Smooth muscle cell (in vitro differentiated cells): Measurements from ENCODE around the gene MBOAT7. TPM values are rescaled to one million over a fixed set of nuclear protein-coding genes. Genes with fewer than 3 reads are reported as not detected.

Experiments used
- DNase-seq: peaks from one replicate; lab custom pipeline; 2025; ENCODE audit not compliant: unreplicated experiment; lab: John Stamatoyannopoulos, UW
- H2AFZ ChIP-seq: fragments of 200-600 bp; sonication (generic); 2 replicates; pipeline ENCODE4 v1.6.0; 2016; ENCODE audit warnings: antibody characterized with exemption, low read depth, mild to moderate bottlenecking
- H3F3A ChIP-seq: fragments of 200-600 bp; sonication (generic); 2 replicates; pipeline ENCODE4 v1.6.0; 2017; ENCODE audit warnings: antibody characterized with exemption, low read depth
- H3K27ac ChIP-seq: fragments of 200-600 bp; sonication (generic); 2 replicates; pipeline ENCODE4 v1.5.1; 2016; ENCODE audit warnings: low read depth, mild to moderate bottlenecking
- H3K27me3 ChIP-seq: fragments of 200-600 bp; sonication (generic); 2 replicates; pipeline ENCODE4 v1.6.1; 2016; ENCODE audit warnings: low read depth, mild to moderate bottlenecking
- H3K36me3 ChIP-seq: fragments of 200-600 bp; sonication (generic); 2 replicates; pipeline ENCODE4 v1.5.1; 2016; ENCODE audit warnings: low read depth
- H3K4me1 ChIP-seq: fragments of 200-600 bp; sonication (generic); 2 replicates; pipeline ENCODE4 v1.5.1; 2016; ENCODE audit warnings: low read depth
- H3K4me2 ChIP-seq: fragments of 200-600 bp; sonication (generic); 2 replicates; pipeline ENCODE4 v1.6.0; 2016; ENCODE audit warnings: mild to moderate bottlenecking
- H3K4me3 ChIP-seq: fragments of 200-600 bp; sonication (generic); 2 replicates; pipeline ENCODE4 v1.5.1; 2016; ENCODE audit warnings: mild to moderate bottlenecking
- H3K79me2 ChIP-seq: fragments of 200-600 bp; sonication (generic); 2 replicates; pipeline ENCODE4 v1.6.0; 2016; ENCODE audit warnings: low read depth, mild to moderate bottlenecking
- H3K9ac ChIP-seq: fragments of 200-600 bp; sonication (generic); 2 replicates; pipeline ENCODE4 v1.6.0; 2016; ENCODE audit warnings: low read depth
- H3K9me3 ChIP-seq: fragments of 200-600 bp; sonication (generic); replicated peaks from 2 replicates; pipeline ENCODE4 v1.5.1; 2016; ENCODE audit warnings: low read depth
- H4K20me1 ChIP-seq: fragments of 200-600 bp; sonication (generic); 2 replicates; pipeline ENCODE4 v1.6.0; 2016; ENCODE audit warnings: low read depth
- CTCF ChIP-seq: fragments of 200-600 bp; sonication (generic); IDR thresholded peaks from 2 replicates; pipeline ENCODE4 v1.5.1; 2017; ENCODE audit warnings: borderline replicate concordance, mild to moderate bottlenecking, antibody characterized with exemption; ENCODE audit not compliant: insufficient read depth, poor library complexity, severe bottlenecking
- WGBS: methylation state at CpG from one replicate; pipeline ENCODE4 v1.1.7; 2016; ENCODE audit warnings: low lambda C conversion rate; 5-methylcytosine and 5-hydroxymethylcytosine counted together
- polyA plus RNA-seq: library from polyadenylated mRNA; unstranded; fragments of >200 nt; fragmentation: Nextera tagmentation; extraction: Ambion mirVana; gene quantifications from 2 replicates; pipeline ENCODE4 v1.2.1, GENCODE V29; 2016
- total RNA-seq: library from RNA; depleted of rRNA; stranded (reverse); fragments of >200 nt; gene quantifications from 2 replicates; pipeline ENCODE4 v1.2.3, GENCODE V29; 2014

The MBOAT7 gene
- total and polyA plus RNA-seq, 2 experiments from 2014 or later: 106 to 110 TPM

GRCh38 chr19:54156490-54156889 lies 32.9 kb downstream of the MBOAT7 start:
- H3K27ac ChIP-seq: no peak overlapping the region
- 96% methylated on average over 11 of the region's 11 CpGs for WGBS
- H3K36me3 ChIP-seq: no peaks in the 10 kb centered on the region

DNA sequence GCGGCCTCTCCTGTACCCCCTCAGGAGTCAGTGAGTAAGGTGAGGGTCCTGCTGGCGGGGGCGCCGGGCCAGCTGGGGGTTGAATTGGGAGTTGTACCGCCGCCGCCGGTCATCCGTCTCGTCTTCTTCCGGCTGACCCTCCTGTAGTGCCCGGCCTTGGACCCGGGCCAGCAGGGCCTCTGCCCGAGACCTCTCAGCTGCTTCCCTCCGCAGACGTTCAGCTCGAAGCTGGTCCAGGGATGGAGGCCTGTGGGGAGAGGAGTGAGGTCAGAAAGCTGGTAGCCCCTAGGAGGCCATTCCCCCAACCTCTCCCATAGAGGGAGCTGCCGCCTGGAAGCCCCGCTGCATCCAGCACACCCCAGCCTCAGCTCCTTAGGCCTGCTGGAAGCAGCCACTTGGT lies 33.7 kb downstream of the MBOAT7 start:
- peaks cover 10% of the 10 kb centered on the region for H3K4me1 ChIP-seq

More at GRCh38 chr19:54156490-54156889, 32.9 kb downstream of the MBOAT7 start:
- no peak for TF ChIP-seq CTCF
- H3K9me3 ChIP-seq: no peaks in the 10 kb centered on the region
- H3F3A ChIP-seq: peaks cover 29% of the 10 kb centered on the region
- peaks cover 6% of the 10 kb centered on the region for H3K79me2 ChIP-seq
- H3K4me2 ChIP-seq: no peak overlapping the region
- no peak overlapping the region for H3K9ac ChIP-seq
- H3K4me1 ChIP-seq: peaks cover 11% of the 10 kb centered on the region
- no peak overlapping the region for H2AFZ ChIP-seq
- no peak for DNase-seq
- no peak overlapping the region for H3K4me3 ChIP-seq
- H4K20me1 ChIP-seq: peaks cover 9% of the 10 kb centered on the region
- no peaks in the 10 kb centered on the region for H3K27me3 ChIP-seq

DNA sequence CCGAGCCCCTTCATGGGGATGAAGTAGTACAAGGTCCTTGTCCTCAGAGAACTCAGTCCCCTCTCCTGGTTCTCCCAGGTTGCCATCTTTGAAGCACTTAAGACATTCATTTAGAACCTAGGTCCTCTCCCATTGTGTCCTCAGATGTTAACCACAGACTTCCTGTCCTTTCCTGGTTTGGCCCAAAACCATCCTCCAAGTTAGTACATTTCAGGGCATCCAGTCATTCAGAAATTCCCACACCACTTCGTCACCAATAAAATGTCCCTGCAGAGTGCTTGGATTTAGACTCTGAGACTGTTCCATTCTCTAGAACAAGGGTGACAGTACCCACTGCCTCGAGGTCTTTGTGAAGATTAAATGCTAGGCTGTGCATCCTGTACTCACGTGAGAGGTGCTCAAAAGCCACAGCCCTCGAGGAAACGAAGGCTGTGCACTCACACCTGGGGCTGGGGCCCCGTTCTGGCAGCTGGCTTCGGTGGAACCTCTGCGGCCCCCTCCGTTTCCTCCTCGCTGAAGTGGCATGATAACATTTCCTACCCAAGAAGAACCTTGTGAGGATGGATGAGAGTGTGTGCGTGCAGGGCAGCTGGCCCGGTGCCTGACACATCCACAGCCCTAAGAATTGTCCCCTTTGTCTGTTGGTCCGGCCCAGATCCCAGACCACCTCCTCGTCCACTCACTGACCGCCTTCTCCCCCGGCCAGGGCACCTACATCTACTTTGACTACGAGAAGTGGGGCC lies 34.6 kb downstream of the MBOAT7 start:
- Histone ChIP-seq H3F3A (peaks cover 29% of the 10 kb centered on the region), H3K4me2 (no peak overlapping the region), H3K9me3 (no peaks in the 10 kb centered on the region), H3K4me1 (peaks cover 8% of the 10 kb centered on the region), H3K79me2 (peaks cover 6% of the 10 kb centered on the region), H2AFZ (no peak overlapping the region), H3K27me3 (no peaks in the 10 kb centered on the region), H3K4me3 (no peak overlapping the region), H3K9ac (no peak overlapping the region), H3K36me3 (no peaks in the 10 kb centered on the region), H4K20me1 (peaks cover 9% of the 10 kb centered on the region), H3K27ac (no peak overlapping the region)
- WGBS: 92% methylated on average over 18 of the region's 18 CpGs
- DNase-seq: no peak
- no peak for TF ChIP-seq CTCF

More for the DNA sequence above, 33.7 kb downstream of the MBOAT7 start:
- no peaks in the 10 kb centered on the region for H3K27me3 ChIP-seq
- no peaks in the 10 kb centered on the region for H3K36me3 ChIP-seq
- no peak overlapping the region for H3K27ac ChIP-seq
- H3K9ac ChIP-seq: no peak overlapping the region
- peaks cover 29% of the 10 kb centered on the region for H3F3A ChIP-seq
- DNase-seq: no peak
- no peak overlapping the region for H3K4me3 ChIP-seq
- H3K4me2 ChIP-seq: no peak overlapping the region
- H4K20me1 ChIP-seq: peaks cover 9% of the 10 kb centered on the region
- no peaks in the 10 kb centered on the region for H3K9me3 ChIP-seq
- no peak overlapping the region for H2AFZ ChIP-seq
- no peak for TF ChIP-seq CTCF
- 99% methylated on average over 19 of the region's 19 CpGs for WGBS
- peaks cover 6% of the 10 kb centered on the region for H3K79me2 ChIP-seq
